ENCODE results near the gene CD44. TPM values are rescaled to one million over a fixed set of nuclear protein-coding genes. Genes with fewer than 3 reads are reported as not detected.

Gene CD44
- total RNA-seq, 4 donors from 2014 or later = 56.3 to 182 (median 114) TPM

GRCh38 chr11:35144136-35144741 is 5.3 kb downstream of the CD44 start:
- Histone ChIP-seq H3K36me3 (no peaks in the 10 kb centered on the region), H3K4me3 (peak overlapping the region in 1 of 4 donors; percentile 3), H3K27ac (peak overlapping the region; percentile 85 to 95 (median 92)), H3K27me3 (no peaks in the 10 kb centered on the region), H3K9me3 (no peaks in the 10 kb centered on the region), H3K4me1 (peaks cover 33 to 77% (median 48%) of the 10 kb centered on the region in 4 donors)
- 20 to 34% methylated on average over 3 to 10 of the region's 10 CpGs for WGBS, 2 donors (ENCODE audit: low coverage in 1 of 2)
- TF ChIP-seq CTCF (IDR thresholded peaks at IDR 0.05) (no peak), POLR2AphosphoS5 (IDR thresholded peaks at IDR 0.05) (no peak), POLR2A (IDR thresholded peaks at IDR 0.05) (no peak), EP300 (IDR thresholded peaks at IDR 0.05; ENCODE audit: low read depth) (no peak)
- intact Hi-C loops (cut with DNase I; ENCODE audit: low total_unique reads) (no loop called here), in situ Hi-C loops (cut with MboI; ENCODE audit: low pct_ligation_motif_present in 1 of 4, low pct_unique_long_range_greater_than_20kb in 1 of 4, low sequenced_read_pairs in 3 of 4) (no loop called here)
- peak; percentile 64 for DNase-seq

- DNase-seq = no peak
- peaks cover 33 to 75% (median 48%) of the 10 kb centered on the region in 4 donors for H3K4me1 ChIP-seq
- in situ Hi-C loops (cut with MboI; ENCODE audit: low pct_ligation_motif_present in 1 of 4, low pct_unique_long_range_greater_than_20kb in 1 of 4, low sequenced_read_pairs in 3 of 4) = no loop called here
- no peaks in the 10 kb centered on the region for H3K36me3 ChIP-seq
- H3K4me3 ChIP-seq = no peak overlapping the region
- TF ChIP-seq POLR2A (IDR thresholded peaks at IDR 0.05) = no peak
- TF ChIP-seq EP300 (IDR thresholded peaks at IDR 0.05; ENCODE audit: low read depth) = no peak
- no peak for TF ChIP-seq POLR2AphosphoS5 (IDR thresholded peaks at IDR 0.05)
- TF ChIP-seq CTCF (IDR thresholded peaks at IDR 0.05) = no peak
- H3K27ac ChIP-seq = peak overlapping the region; percentile 85 to 95 (median 92)
- H3K27me3 ChIP-seq = no peaks in the 10 kb centered on the region
- 29% methylated on average over 1 of the region's 1 CpG; no CpG with 5 or more reads in 1 of the 2 donors for WGBS, 2 donors (ENCODE audit: low coverage in 1 of 2)
- no peaks in the 10 kb centered on the region for H3K9me3 ChIP-seq
- intact Hi-C loops (cut with DNase I; ENCODE audit: low total_unique reads) = no loop called here
These were observed 5.8 kb downstream of the CD44 start for GRCh38 chr11:35144806-35145205.

- intact Hi-C loops (cut with DNase I; ENCODE audit: low total_unique reads) = no loop called here
These were observed 6.3 kb downstream of the CD44 start for GRCh38 chr11:35145271-35145670.

GRCh38 chr11:35146074-35146521 is 7.1 kb downstream of the CD44 start:
- peak overlapping the region in 3 of 4 donors; percentile 85 to 95 (median 94) for H3K27ac ChIP-seq
- DNase-seq = peak; percentile 50
- H3K4me3 ChIP-seq = no peak overlapping the region
- H3K4me1 ChIP-seq = peaks cover 23 to 71% (median 42%) of the 10 kb centered on the region in 4 donors
- in situ Hi-C loops (cut with MboI; ENCODE audit: low pct_ligation_motif_present in 1 of 4, low pct_unique_long_range_greater_than_20kb in 1 of 4, low sequenced_read_pairs in 3 of 4) (no loop called here), intact Hi-C loops (cut with DNase I; ENCODE audit: low total_unique reads) (no loop called here)
- H3K9me3 ChIP-seq = no peaks in the 10 kb centered on the region
- 58 to 60% methylated on average over 4 to 7 of the region's 7 CpGs for WGBS, 2 donors (ENCODE audit: low coverage in 1 of 2)
- no peaks in the 10 kb centered on the region for H3K36me3 ChIP-seq
- TF ChIP-seq POLR2A (IDR thresholded peaks at IDR 0.05) (no peak), CTCF (IDR thresholded peaks at IDR 0.05) (no peak), POLR2AphosphoS5 (IDR thresholded peaks at IDR 0.05) (no peak), EP300 (IDR thresholded peaks at IDR 0.05; ENCODE audit: low read depth) (no peak)
- H3K27me3 ChIP-seq = no peaks in the 10 kb centered on the region

More at GRCh38 chr11:35145271-35145670, 6.3 kb downstream of the CD44 start:
- no peaks in the 10 kb centered on the region for H3K27me3 ChIP-seq
- peaks cover 32 to 72% (median 47%) of the 10 kb centered on the region in 4 donors for H3K4me1 ChIP-seq
- TF ChIP-seq POLR2AphosphoS5 (IDR thresholded peaks at IDR 0.05) = no peak
- no peak for TF ChIP-seq POLR2A (IDR thresholded peaks at IDR 0.05)
- no peak for TF ChIP-seq EP300 (IDR thresholded peaks at IDR 0.05; ENCODE audit: low read depth)
- no peak for TF ChIP-seq CTCF (IDR thresholded peaks at IDR 0.05)
- 84% methylated on average over 2 of the region's 2 CpGs; no CpG with 5 or more reads in 1 of the 2 donors for WGBS, 2 donors (ENCODE audit: low coverage in 1 of 2)
- no peaks in the 10 kb centered on the region for H3K9me3 ChIP-seq
- H3K36me3 ChIP-seq = no peaks in the 10 kb centered on the region
- DNase-seq = peak; percentile 70
- peak overlapping the region in 3 of 4 donors; percentile 85 to 95 (median 94) for H3K27ac ChIP-seq
- H3K4me3 ChIP-seq = no peak overlapping the region
- in situ Hi-C loops (cut with MboI; ENCODE audit: low pct_ligation_motif_present in 1 of 4, low pct_unique_long_range_greater_than_20kb in 1 of 4, low sequenced_read_pairs in 3 of 4) = no loop called here
